Cardiac fibroblast (primary cell): ENCODE results near the gene MED9.
A peak's percentile ranks its signal among the peaks of the same experiment; 100 is the strongest.

Source experiments
- DNase-seq, 2 donors: peaks; one replicate each; pipeline versions ENCODE4 v3.0.0 to v3.0.0-alpha.2; 2010; ENCODE audit warnings: low read depth in 2 of 2
- H3K4me3 ChIP-seq, 2 donors: replicated peaks in 1 of 2; 1 replicate in 1 of 2; 2 replicates in 1 of 2; pipeline ENCODE4 v1.5.1; 2011; ENCODE audit warnings: low read depth in 2 of 2, low read length in 2 of 2, mild to moderate bottlenecking in 2 of 2, moderate library complexity in 1 of 2
- CTCF ChIP-seq: IDR thresholded peaks from one replicate; pipeline ENCODE4 v1.5.1; 2011; ENCODE audit warnings: low read depth, mild to moderate bottlenecking, low read length, inconsistent platforms

The MED9 gene

GRCh38 chr17:17493249-17493985 is 16.6 kb downstream of the MED9 start:
- no peak for TF ChIP-seq CTCF
- H3K4me3 ChIP-seq = peak overlapping the region in 1 of 2 donors; percentile 72
- peak; percentile 29 to 36 for DNase-seq

- no peak for TF ChIP-seq CTCF
- DNase-seq = peak in 1 of 2 donors; percentile 19
- peak overlapping the region in 1 of 2 donors; percentile 72 for H3K4me3 ChIP-seq
Observed at GRCh38 chr17:17493986-17494466, 17.2 kb downstream of the MED9 start.

GRCh38 chr17:17494499-17494869 is 17.7 kb downstream of the MED9 start:
- H3K4me3 ChIP-seq = peak overlapping the region; percentile 60 to 72
- peak in 1 of 2 donors; percentile 30 for DNase-seq
- no peak for TF ChIP-seq CTCF

- peak; percentile 49 to 59 for DNase-seq
- TF ChIP-seq CTCF = no peak
- peak overlapping the region; percentile 60 to 72 for H3K4me3 ChIP-seq
Observed at GRCh38 chr17:17494870-17495535, 18.2 kb downstream of the MED9 start.

GRCh38 chr17:17495536-17496188 is 18.9 kb downstream of the MED9 start:
- peak in 1 of 2 donors; percentile 39 for DNase-seq
- H3K4me3 ChIP-seq = peak overlapping the region; percentile 60 to 72
- TF ChIP-seq CTCF = no peak

GRCh38 chr17:17496189-17497064 is 19.6 kb downstream of the MED9 start, which contains the start of gene RASD1:
Gene RASD1, minus strand, starts transcription at chr17:17496395. Its CDS starts 214 bp downstream, at chr17:17496181.
- peak; percentile 90 to 94 for DNase-seq
- TF ChIP-seq CTCF = peak; percentile 32
- H3K4me3 ChIP-seq = peak within 1 kb of the TSS; percentile 60 to 72
